ENCODE measurements around the gene HERC6.

DNA sequence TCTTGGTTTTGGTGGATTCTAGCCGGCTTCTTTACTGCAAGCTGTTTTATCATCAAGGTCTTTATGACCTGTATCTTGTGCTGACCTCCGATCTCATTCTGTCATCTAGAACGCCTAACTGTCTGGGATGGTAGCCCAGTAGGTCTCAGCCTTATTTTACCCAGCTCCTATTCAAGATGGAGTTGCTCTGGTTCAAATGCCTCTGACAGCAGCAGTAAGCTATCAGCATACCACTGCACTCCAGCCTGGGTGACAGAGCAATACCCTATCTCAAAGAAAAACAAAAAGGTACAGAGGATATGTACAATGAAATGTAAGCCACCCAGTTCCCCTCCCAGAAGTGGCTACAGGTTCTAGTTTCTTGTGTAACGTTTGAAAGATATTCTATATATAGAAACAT, 36.1 kb downstream of the HERC6 start:
- TF ChIP-seq, protein P1, sequence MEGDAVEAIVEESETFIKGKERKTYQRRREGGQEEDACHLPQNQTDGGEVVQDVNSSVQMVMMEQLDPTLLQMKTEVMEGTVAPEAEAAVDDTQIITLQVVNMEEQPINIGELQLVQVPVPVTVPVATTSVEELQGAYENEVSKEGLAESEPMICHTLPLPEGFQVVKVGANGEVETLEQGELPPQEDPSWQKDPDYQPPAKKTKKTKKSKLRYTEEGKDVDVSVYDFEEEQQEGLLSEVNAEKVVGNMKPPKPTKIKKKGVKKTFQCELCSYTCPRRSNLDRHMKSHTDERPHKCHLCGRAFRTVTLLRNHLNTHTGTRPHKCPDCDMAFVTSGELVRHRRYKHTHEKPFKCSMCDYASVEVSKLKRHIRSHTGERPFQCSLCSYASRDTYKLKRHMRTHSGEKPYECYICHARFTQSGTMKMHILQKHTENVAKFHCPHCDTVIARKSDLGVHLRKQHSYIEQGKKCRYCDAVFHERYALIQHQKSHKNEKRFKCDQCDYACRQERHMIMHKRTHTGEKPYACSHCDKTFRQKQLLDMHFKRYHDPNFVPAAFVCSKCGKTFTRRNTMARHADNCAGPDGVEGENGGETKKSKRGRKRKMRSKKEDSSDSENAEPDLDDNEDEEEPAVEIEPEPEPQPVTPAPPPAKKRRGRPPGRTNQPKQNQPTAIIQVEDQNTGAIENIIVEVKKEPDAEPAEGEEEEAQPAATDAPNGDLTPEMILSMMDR (IDR thresholded peaks at IDR 0.05) = no peak
- TF ChIP-seq, protein P2, sequence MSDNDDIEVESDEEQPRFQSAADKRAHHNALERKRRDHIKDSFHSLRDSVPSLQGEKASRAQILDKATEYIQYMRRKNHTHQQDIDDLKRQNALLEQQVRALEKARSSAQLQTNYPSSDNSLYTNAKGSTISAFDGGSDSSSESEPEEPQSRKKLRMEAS (IDR thresholded peaks at IDR 0.05) = no peak
- TF ChIP-seq RARB (CRISPR knock-in tag; IDR thresholded peaks at IDR 0.05) (no peak), EP300 (IDR thresholded peaks at IDR 0.05) (no peak), JUN (IDR thresholded peaks at IDR 0.05) (no peak), POLR2A (IDR thresholded peaks at IDR 0.05; ENCODE audit: low read length) (no peak), BHLHE40 (IDR thresholded peaks at IDR 0.05; ENCODE audit: low read depth, low read length) (no peak), EHMT2 (IDR thresholded peaks at IDR 0.05; ENCODE audit: low read depth) (no peak), RAD21 (conservative IDR thresholded peaks at IDR 0.05 in 1 of 2, IDR thresholded peaks at IDR 0.05 in 1 of 2) (no peak), CEBPB (IDR thresholded peaks at IDR 0.05) (no peak)
- TF ChIP-seq, protein P3, sequence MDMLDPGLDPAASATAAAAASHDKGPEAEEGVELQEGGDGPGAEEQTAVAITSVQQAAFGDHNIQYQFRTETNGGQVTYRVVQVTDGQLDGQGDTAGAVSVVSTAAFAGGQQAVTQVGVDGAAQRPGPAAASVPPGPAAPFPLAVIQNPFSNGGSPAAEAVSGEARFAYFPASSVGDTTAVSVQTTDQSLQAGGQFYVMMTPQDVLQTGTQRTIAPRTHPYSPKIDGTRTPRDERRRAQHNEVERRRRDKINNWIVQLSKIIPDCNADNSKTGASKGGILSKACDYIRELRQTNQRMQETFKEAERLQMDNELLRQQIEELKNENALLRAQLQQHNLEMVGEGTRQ (IDR thresholded peaks at IDR 0.05) = no peak
- TF ChIP-seq, protein P4, sequence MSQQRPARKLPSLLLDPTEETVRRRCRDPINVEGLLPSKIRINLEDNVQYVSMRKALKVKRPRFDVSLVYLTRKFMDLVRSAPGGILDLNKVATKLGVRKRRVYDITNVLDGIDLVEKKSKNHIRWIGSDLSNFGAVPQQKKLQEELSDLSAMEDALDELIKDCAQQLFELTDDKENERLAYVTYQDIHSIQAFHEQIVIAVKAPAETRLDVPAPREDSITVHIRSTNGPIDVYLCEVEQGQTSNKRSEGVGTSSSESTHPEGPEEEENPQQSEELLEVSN (IDR thresholded peaks at IDR 0.05; ENCODE audit: borderline replicate concordance, low read depth) = no peak
- TF ChIP-seq, protein P5, sequence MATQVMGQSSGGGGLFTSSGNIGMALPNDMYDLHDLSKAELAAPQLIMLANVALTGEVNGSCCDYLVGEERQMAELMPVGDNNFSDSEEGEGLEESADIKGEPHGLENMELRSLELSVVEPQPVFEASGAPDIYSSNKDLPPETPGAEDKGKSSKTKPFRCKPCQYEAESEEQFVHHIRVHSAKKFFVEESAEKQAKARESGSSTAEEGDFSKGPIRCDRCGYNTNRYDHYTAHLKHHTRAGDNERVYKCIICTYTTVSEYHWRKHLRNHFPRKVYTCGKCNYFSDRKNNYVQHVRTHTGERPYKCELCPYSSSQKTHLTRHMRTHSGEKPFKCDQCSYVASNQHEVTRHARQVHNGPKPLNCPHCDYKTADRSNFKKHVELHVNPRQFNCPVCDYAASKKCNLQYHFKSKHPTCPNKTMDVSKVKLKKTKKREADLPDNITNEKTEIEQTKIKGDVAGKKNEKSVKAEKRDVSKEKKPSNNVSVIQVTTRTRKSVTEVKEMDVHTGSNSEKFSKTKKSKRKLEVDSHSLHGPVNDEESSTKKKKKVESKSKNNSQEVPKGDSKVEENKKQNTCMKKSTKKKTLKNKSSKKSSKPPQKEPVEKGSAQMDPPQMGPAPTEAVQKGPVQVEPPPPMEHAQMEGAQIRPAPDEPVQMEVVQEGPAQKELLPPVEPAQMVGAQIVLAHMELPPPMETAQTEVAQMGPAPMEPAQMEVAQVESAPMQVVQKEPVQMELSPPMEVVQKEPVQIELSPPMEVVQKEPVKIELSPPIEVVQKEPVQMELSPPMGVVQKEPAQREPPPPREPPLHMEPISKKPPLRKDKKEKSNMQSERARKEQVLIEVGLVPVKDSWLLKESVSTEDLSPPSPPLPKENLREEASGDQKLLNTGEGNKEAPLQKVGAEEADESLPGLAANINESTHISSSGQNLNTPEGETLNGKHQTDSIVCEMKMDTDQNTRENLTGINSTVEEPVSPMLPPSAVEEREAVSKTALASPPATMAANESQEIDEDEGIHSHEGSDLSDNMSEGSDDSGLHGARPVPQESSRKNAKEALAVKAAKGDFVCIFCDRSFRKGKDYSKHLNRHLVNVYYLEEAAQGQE (IDR thresholded peaks at IDR 0.05) = no peak

All from A549 (cell line).